Measurements from ENCODE around the gene DNAJC18.

DNA sequence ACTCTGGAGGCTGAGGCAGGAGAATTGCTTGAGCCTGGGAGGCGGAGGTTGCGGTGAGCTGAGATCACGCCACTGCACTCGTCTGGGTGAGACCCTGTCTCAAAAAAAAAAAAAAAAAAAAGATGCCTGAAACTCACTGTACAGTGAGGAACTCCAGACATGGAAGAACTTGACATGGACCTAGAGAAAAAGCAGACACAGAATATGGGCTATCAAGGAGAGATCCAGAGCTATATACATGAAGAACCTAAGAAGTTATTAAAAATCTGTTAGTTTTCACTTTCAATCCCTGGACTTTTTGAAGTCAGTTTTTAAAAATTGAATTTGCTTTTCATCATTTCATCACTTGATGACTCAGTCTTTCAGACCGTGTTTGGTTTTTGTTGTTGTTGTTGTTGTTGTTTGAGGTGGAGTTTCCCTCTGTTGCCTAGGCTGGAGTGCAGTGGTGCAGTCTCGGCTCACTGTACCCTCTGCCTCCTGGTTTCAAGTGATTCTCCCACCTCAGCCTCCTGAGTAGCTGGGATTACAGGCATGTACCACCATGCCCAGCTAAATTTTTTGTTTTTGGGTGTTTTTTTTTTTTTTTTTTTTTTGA lies 77.4 kb downstream of the DNAJC18 start:
- TF ChIP-seq, protein P1, sequence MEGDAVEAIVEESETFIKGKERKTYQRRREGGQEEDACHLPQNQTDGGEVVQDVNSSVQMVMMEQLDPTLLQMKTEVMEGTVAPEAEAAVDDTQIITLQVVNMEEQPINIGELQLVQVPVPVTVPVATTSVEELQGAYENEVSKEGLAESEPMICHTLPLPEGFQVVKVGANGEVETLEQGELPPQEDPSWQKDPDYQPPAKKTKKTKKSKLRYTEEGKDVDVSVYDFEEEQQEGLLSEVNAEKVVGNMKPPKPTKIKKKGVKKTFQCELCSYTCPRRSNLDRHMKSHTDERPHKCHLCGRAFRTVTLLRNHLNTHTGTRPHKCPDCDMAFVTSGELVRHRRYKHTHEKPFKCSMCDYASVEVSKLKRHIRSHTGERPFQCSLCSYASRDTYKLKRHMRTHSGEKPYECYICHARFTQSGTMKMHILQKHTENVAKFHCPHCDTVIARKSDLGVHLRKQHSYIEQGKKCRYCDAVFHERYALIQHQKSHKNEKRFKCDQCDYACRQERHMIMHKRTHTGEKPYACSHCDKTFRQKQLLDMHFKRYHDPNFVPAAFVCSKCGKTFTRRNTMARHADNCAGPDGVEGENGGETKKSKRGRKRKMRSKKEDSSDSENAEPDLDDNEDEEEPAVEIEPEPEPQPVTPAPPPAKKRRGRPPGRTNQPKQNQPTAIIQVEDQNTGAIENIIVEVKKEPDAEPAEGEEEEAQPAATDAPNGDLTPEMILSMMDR (IDR thresholded peaks at IDR 0.05), result no peak
- TF ChIP-seq POLR2AphosphoS5 (IDR thresholded peaks at IDR 0.05), result no peak
